Choroid plexus epithelial cell (primary cell): ENCODE measurements around the gene NDUFS5.

Experiments used
- DNase-seq: peaks from one replicate; pipeline ENCODE4 v3.0.0-alpha.2; 2010; ENCODE audit warnings: low read depth
- H3K4me3 ChIP-seq: 2 replicates; pipeline ENCODE4 v1.5.1; 2011; ENCODE audit warnings: low read depth, mild to moderate bottlenecking, control low read depth, low read length, moderate library complexity
- TF ChIP-seq, protein P1 (sequence below): conservative IDR thresholded peaks from 2 replicates; pipeline ENCODE4 v1.5.1; 2011; ENCODE audit warnings: low read depth, mild to moderate bottlenecking, control low read depth, inconsistent platforms, low read length, moderate library complexity

Gene NDUFS5

DNA sequence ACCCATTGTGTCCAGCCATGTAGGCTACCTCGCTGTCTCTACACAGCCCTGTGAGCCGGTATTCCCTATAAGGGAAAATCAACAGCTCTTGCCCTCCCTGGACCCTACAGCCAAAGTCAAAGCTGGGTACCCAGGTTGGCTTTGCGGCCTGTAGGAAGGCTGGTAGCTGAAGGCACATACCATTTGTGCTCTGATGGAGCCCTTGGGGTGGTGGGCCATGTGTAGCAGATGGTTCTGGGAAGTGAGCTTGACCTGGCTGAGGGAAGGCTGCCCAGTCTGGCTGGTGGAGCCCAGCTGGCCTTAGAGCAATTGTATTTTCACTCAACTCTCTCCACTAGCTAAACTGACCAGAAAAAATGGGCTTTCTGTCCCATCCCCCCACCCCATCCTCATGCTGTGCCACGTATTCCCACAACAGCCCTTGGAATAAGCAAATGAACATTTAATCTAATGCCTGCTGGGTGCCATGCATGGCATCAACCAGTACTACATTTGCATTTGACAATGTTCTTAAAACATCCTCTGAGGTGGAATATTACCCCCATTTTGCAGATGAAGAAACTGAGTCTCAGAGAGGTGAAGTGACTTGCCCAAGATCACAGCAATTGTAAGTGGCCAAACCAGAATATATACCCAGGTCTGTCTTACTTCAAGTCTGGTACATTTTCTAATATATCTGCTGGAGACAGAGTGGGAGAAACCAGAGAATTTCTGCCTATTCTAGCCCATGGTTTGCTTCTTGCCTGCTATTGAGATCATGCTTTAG lies 56.8 kb downstream of the NDUFS5 start:
- TF ChIP-seq, protein P1, sequence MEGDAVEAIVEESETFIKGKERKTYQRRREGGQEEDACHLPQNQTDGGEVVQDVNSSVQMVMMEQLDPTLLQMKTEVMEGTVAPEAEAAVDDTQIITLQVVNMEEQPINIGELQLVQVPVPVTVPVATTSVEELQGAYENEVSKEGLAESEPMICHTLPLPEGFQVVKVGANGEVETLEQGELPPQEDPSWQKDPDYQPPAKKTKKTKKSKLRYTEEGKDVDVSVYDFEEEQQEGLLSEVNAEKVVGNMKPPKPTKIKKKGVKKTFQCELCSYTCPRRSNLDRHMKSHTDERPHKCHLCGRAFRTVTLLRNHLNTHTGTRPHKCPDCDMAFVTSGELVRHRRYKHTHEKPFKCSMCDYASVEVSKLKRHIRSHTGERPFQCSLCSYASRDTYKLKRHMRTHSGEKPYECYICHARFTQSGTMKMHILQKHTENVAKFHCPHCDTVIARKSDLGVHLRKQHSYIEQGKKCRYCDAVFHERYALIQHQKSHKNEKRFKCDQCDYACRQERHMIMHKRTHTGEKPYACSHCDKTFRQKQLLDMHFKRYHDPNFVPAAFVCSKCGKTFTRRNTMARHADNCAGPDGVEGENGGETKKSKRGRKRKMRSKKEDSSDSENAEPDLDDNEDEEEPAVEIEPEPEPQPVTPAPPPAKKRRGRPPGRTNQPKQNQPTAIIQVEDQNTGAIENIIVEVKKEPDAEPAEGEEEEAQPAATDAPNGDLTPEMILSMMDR = no peak
- DNase-seq = no peak
- H3K4me3 ChIP-seq = no peak overlapping the region

GRCh38 chr1:39084191-39084590 lies 58.0 kb downstream of the NDUFS5 start:
- TF ChIP-seq, protein P1 = no peak
- no peak overlapping the region for H3K4me3 ChIP-seq
- no peak for DNase-seq
